GM19397 (cell line): ENCODE measurements around the gene EHD4.
A peak's percentile ranks its signal among the peaks of the same experiment; 100 is the strongest.

Experiments
- ATAC-seq: cut with Tn5 transposase; IDR thresholded peaks from one replicate; pipeline ENCODE4 v1.9.1; 2021; ENCODE audit warnings: mild to moderate bottlenecking, moderate library complexity; ENCODE audit not compliant: unreplicated experiment

The EHD4 gene

GRCh38 chr15:41981371-41982132 is 9.2 kb upstream of the EHD4 start:
- ATAC-seq: no peak

GRCh38 chr15:41980654-41981323 is 8.4 kb upstream of the EHD4 start:
- ATAC-seq: no peak

GRCh38 chr15:41979493-41980266 is 7.3 kb upstream of the EHD4 start:
- no peak for ATAC-seq

DNA sequence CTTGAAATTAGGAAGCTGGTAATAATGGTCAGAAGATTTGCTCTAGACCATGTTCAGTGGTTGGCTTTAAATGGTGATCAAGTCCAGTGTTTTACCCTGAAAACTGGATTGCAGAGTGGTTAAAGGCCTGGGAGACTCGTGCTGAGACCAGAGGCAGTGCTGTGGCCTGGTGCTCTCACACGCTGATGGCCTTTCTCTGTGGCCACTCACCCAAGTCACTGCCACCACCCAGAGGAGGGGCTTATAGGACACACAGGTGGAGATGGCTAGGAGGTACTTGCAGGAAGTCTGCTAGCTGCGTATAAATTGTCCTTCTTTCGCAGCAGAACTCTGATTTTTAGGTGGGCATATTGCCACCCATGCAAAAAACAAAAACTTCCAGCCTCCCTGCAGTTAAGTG is 6.2 kb upstream of the EHD4 start:
- no peak for ATAC-seq

GRCh38 chr15:41977757-41978383 is 5.5 kb upstream of the EHD4 start:
- no peak for ATAC-seq

- no peak for ATAC-seq
Observed at GRCh38 chr15:41975669-41976068, 3.3 kb upstream of the EHD4 start.

DNA sequence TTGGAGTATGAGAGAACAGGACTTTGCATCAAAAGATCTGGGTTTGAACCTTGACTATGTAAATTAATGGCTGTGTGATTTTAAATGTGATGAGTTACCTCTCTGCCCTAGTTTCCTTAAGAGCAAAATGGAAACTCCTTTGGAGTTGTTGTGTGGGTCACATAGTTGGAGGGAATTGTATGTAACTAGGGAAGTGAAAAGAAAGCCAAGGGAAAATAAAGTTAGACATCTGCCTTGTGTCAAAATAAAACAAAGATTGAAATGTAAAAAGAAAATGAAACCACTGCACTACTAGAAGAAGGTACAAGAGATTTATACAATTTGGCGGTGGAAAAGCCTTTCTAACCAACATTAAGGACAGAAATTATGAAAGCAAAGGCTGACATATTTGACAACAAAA is 1.7 kb upstream of the EHD4 start:
- no peak for ATAC-seq

DNA sequence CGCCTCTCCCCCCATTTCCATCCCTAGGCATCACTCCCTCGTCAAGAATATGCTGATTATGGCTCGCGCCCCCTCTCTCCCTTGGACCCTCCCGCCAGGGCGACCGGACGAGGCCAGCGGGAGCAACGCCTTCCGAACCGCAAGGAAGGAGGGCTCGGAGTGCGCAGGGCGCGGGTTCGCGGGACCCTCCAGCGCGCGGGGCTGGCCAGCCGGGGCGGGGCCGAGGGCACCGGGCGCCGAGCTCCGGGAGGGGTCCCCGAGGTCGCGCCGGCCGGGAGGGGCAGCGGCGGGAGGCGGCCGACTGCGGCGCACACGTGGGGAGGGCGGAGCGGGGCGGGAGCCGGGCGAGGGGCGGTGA is 483 bp downstream of the EHD4 start:
- peak; percentile 16 for ATAC-seq

DNA sequence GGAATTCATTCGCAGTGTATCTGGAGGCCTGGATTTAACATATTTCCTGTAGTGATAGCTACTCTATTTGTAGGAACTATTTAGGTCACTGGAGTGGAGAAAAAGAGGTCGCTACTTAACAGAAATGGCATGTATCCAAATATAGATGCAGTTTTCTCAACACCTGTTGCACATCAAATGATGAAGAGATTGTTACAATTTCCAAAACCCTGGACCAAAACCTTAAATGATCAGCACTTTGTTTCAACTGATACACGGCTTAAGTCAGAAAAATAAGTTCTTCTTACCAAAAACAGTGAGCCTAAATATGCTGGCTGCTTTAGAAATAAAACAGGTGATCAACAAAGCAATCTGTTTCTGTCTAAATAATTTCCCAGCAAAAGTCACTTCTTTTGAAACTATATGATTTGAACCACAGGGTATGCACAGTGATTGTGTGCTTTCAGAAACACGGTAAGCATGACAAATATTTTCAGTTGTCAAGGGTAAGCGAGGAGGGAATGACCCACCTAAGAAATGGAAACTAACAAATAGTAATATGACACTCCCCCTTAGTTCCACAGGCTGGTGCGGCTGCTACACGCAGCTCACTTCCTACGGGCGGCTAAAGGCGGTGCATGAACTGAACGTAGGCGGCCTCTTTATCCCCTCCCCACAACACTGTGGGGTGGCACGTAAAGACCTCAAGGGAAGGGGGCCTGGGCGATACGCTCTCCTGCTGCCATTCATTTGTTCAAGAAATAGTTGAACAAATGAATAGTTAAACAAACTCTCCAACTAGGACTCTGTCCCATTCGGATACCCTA is 1.1 kb downstream of the EHD4 start:
- ATAC-seq: peak; percentile 47

DNA sequence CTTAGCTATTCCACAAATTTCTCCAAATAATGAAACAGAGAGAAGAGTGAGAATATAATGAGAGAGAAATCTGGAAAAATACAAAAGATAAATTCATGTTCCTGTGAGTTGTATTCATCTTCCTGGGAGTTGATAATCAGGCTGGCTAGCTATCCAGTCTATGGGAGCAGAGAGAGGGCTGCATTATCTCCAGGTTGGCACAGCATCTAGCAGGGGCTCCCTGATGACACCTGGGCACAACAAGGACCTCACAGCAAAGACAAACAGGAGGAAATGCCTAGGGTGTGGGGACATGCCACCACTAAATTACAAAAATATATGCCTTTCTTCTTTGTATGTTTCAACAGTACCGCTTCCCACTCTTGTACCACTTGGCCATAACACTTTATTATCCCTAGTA is 1.9 kb downstream of the EHD4 start:
- ATAC-seq: no peak

DNA sequence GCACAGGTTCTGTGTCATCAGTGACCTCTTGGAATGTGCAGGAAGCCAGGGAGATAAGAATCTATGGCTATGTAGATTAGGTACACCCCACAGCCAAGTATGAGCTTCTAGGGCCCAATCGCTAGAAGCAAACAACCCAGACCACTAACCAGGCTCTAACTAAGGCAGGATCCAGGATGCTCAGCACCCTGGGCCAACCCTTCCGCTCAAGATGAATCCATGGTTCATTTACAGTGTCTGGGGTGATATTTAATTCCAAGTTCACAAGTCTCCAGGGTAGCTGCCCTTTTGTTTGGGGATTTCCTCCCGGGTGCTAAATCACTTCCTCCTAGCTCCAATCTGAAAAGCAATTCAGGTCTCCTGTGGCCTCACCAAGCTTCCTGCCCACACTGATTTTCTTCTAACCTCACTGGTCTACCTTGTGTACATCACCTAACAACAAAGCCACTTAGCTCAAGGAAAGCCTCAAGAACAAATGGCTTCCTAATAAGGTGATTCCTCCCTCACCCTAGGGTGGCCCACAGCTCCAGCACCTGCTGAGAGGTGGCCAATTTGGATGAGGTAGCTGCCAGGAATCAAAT is 2.4 kb downstream of the EHD4 start:
- ATAC-seq: no peak

- no peak for ATAC-seq
Observed at GRCh38 chr15:41968701-41969100, 3.7 kb downstream of the EHD4 start.

GRCh38 chr15:41967506-41968206 is 4.7 kb downstream of the EHD4 start:
- ATAC-seq: no peak

GRCh38 chr15:41966920-41967465 is 5.4 kb downstream of the EHD4 start:
- ATAC-seq: no peak

DNA sequence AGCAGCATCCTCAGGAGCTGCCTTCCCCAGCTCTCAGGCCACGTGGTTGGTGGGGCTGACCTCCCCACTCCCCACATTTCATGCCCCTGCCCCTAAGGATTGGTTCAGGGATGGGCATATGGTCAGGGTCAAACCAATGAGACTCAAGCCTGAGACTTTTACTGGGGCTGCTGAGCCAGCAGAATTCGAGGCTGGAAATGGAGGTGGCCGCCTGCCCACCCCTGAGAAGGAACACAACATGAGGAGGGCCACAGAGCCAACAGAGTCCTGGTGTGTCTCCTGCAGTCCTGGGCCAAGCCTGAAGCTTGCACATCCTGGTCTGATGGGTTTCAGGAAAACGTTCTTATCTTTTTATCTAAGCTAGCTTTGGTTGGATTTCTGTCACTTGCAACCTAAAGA is 5.9 kb downstream of the EHD4 start:
- ATAC-seq: no peak

DNA sequence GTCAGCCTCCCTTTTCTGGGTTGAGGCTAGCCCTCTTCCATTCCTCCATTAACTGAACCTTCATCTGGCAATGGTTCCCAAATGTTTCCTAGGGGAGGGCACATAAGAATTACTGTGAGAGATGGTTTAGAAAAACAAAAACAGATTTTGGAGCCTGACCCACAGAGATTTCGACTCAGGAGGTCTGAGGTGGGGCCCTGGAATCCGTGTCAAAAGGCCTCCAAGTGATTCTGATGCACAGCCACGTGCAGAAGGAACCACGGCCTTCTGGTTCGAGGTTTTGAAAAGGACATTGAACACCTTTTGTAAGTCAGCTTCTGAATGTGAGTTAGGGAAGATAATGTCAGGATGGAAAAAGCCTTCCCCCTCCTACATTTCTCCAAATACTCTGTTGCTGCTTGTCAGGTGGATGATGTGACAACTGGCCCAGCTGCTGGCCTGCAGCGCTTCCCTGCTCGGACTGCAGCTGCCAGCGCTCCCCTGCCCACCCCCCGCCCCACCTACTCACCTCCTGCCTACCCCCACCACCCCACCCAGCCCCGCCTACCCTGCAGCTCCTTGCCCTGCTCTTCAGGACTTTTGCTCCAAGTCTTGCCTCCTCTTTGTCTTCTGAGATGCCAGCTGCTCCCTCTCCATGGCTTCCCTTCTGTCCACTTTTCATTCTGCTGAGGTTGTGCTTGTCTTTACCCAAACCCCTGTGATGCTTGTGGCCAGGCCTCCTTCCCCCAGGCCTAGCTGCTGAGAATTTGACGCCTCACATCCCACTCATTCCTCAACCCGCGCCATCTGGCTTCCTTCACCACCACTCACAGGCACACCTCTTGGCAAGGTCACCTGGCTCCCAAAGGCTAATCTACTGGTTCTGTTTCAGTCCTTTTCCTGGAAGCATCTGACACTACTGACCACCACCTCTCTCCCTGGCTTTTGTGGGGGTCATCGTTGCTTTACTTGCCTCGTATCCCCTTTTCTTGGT is 6.6 kb downstream of the EHD4 start:
- no peak for ATAC-seq

- no peak for ATAC-seq
Observed at GRCh38 chr15:41961595-41962202, 10.7 kb downstream of the EHD4 start.

DNA sequence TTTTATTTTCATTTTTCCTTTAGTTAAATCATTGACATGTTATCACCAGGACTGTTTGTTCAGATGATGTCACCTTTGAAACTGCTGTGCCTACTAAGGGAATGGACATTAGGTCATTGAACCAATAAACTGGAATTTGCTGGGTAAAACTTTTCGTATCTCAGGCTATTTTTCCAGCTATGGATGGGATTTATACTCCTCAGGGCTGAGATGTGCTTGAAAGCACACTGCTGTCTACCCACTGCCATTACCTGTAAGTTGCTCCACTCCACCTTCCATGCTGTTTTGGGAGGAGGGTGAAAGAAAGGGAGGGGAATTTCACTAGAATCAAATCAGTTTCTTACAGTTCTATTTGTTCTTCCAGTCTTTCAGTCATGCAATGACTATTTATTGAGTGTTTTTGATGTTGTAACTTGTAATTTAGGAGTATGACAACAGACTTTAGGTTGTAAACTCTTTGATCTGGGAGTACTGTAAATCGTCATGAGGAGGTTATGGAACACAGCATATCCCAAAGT is 11.3 kb downstream of the EHD4 start:
- ATAC-seq: no peak
